Osteoblast (primary cell): ENCODE measurements around the gene DYNC2H1. TPM values are rescaled to one million over a fixed set of nuclear protein-coding genes. Genes with fewer than 3 reads are reported as not detected.

Experiments used
- DNase-seq: peaks from one replicate; pipeline ENCODE4 v3.0.0; 2011; ENCODE audit warnings: low spot score, mixed read lengths; ENCODE audit not compliant: insufficient read length; ENCODE audit errors: missing footprints
- H2AFZ ChIP-seq: 2 replicates; pipeline ENCODE4 v1.6.0; 2011; ENCODE audit warnings: mild to moderate bottlenecking, low read length
- H3K27ac ChIP-seq: 2 replicates; pipeline ENCODE4 v1.5.1; 2011; ENCODE audit warnings: mild to moderate bottlenecking, low read depth, low read length, moderate library complexity
- H3K27me3 ChIP-seq: 2 replicates; pipeline ENCODE4 v1.6.0; 2012; ENCODE audit warnings: mild to moderate bottlenecking, control low read depth, inconsistent platforms, low read length, moderate library complexity; ENCODE audit not compliant: insufficient read depth
- H3K36me3 ChIP-seq: 2 replicates; pipeline ENCODE4 v1.5.1; 2011; ENCODE audit warnings: mild to moderate bottlenecking, low read length, control low read depth, moderate library complexity; ENCODE audit not compliant: insufficient read depth
- H3K4me1 ChIP-seq: 2 replicates; pipeline ENCODE4 v1.5.1; 2011; ENCODE audit warnings: mild to moderate bottlenecking, low read length, control low read depth, moderate library complexity; ENCODE audit not compliant: insufficient read depth
- H3K4me2 ChIP-seq: 2 replicates; pipeline ENCODE4 v1.6.0; 2011; ENCODE audit warnings: mild to moderate bottlenecking, low read length; ENCODE audit not compliant: insufficient read depth
- H3K4me3 ChIP-seq: fragments of 200-600 bp; sonication (generic); 3 replicates; pipeline ENCODE4 v1.5.1; 2012; ENCODE audit warnings: mild to moderate bottlenecking, low read length, inconsistent platforms; ENCODE audit not compliant: insufficient read depth
- H3K79me2 ChIP-seq: 2 replicates; pipeline ENCODE4 v1.6.0; 2012; ENCODE audit warnings: mild to moderate bottlenecking, low read length, control low read depth, inconsistent platforms; ENCODE audit not compliant: insufficient read depth
- H3K9me3 ChIP-seq: 2 replicates; pipeline ENCODE4 v1.5.1; 2011; ENCODE audit warnings: low read depth, low read length, control low read depth
- H4K20me1 ChIP-seq: 2 replicates; pipeline ENCODE4 v1.6.0; 2012; ENCODE audit warnings: mild to moderate bottlenecking, low read length, control low read depth; ENCODE audit not compliant: insufficient read depth
- total RNA-seq: library from RNA; depleted of rRNA; stranded (reverse); fragments of >200 nt; gene quantifications from 2 replicates; pipeline ENCODE4 v1.2.3, GENCODE V29; 2012
- TF ChIP-seq, protein P1 (sequence below): IDR thresholded peaks from 2 replicates; pipeline ENCODE4 v1.5.1; 2011; ENCODE audit warnings: mild to moderate bottlenecking, low read depth, low read length, moderate library complexity; ENCODE audit errors: extremely low read depth

The DYNC2H1 gene
- total RNA-seq, 1 donor: 82.2 TPM

DNA sequence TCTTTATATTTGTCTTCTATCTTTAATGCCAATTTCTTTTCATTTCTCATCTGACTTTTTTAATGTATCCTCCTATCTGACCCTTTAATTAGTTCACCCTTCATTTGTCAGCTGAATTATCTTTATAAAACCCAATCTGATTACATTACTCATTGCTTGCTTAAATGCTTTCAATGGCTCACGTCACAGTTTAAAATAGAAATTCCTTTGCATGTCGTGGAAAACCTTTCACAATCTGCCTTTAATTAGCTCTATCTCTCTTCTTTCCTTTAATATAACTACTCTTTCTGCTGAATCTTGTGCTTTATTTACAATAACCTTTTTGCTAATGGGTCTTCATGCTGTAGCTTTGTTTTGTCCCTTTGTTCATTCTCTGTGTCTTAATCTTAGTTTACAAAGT is 125.7 kb downstream of the DYNC2H1 start:
- Histone ChIP-seq H3K36me3 (no peaks in the 10 kb centered on the region), H3K27ac (peak overlapping the region; percentile 13), H3K27me3 (no peaks in the 10 kb centered on the region), H3K4me2 (peak overlapping the region; percentile 13), H3K9me3 (no peaks in the 10 kb centered on the region), H3K79me2 (no peaks in the 10 kb centered on the region), H3K4me3 (no peak overlapping the region), H4K20me1 (no peaks in the 10 kb centered on the region), H2AFZ (no peak overlapping the region), H3K4me1 (no peaks in the 10 kb centered on the region)
- peak; percentile 21 for DNase-seq
- TF ChIP-seq, protein P1, sequence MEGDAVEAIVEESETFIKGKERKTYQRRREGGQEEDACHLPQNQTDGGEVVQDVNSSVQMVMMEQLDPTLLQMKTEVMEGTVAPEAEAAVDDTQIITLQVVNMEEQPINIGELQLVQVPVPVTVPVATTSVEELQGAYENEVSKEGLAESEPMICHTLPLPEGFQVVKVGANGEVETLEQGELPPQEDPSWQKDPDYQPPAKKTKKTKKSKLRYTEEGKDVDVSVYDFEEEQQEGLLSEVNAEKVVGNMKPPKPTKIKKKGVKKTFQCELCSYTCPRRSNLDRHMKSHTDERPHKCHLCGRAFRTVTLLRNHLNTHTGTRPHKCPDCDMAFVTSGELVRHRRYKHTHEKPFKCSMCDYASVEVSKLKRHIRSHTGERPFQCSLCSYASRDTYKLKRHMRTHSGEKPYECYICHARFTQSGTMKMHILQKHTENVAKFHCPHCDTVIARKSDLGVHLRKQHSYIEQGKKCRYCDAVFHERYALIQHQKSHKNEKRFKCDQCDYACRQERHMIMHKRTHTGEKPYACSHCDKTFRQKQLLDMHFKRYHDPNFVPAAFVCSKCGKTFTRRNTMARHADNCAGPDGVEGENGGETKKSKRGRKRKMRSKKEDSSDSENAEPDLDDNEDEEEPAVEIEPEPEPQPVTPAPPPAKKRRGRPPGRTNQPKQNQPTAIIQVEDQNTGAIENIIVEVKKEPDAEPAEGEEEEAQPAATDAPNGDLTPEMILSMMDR: no peak

DNA sequence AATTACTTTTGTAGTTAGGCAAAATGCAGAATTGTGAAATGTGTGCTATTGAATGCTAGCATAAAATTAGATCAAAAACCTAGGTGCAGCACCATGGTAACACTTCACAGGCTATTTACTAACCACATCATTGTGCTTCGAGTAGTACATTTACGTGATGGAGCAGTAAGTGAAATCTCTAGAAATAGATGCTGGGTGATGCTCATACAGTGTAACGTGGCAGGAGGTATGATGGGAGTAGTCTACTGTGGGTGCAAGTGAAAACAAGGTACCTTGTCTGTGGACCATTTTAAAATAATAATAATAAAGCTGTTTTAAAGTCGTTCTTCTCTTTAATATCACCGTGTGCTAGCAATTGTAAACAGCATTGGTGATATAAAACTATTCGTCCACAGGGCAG is 132.3 kb downstream of the DYNC2H1 start:
- DNase-seq: no peak
- Histone ChIP-seq H3K79me2 (no peaks in the 10 kb centered on the region), H3K4me1 (no peaks in the 10 kb centered on the region), H3K36me3 (peaks cover 9% of the 10 kb centered on the region), H3K9me3 (no peaks in the 10 kb centered on the region), H3K4me2 (no peak overlapping the region), H3K4me3 (no peak overlapping the region), H4K20me1 (no peaks in the 10 kb centered on the region), H3K27me3 (no peaks in the 10 kb centered on the region), H3K27ac (no peak overlapping the region), H2AFZ (no peak overlapping the region)
- TF ChIP-seq, protein P1: no peak

DNA sequence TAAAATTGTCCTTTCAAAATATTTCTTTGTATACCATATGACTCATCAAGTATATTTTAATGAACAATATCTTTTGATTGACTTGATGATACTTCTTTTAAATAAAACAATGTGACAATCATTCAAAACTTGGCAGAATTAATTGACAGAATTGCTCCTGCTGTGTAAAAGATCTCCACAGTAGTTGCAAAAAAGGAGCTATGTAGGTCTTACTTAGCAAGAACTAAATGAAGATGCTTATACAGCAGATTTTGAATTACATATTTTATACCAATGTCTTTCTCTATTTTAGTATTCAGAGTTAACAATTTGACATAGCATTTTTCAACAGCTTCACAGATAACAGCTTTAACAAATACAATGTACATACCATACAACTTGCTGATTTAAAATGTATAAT is 144.9 kb downstream of the DYNC2H1 start:
- no peak overlapping the region for H3K27ac ChIP-seq
- TF ChIP-seq, protein P1: no peak
- H3K9me3 ChIP-seq: no peaks in the 10 kb centered on the region
- H3K4me1 ChIP-seq: no peaks in the 10 kb centered on the region
- H4K20me1 ChIP-seq: no peaks in the 10 kb centered on the region
- H3K27me3 ChIP-seq: no peaks in the 10 kb centered on the region
- H3K36me3 ChIP-seq: no peaks in the 10 kb centered on the region
- no peak overlapping the region for H2AFZ ChIP-seq
- no peak overlapping the region for H3K4me3 ChIP-seq
- H3K79me2 ChIP-seq: no peaks in the 10 kb centered on the region
- no peak for DNase-seq
- H3K4me2 ChIP-seq: no peak overlapping the region

DNA sequence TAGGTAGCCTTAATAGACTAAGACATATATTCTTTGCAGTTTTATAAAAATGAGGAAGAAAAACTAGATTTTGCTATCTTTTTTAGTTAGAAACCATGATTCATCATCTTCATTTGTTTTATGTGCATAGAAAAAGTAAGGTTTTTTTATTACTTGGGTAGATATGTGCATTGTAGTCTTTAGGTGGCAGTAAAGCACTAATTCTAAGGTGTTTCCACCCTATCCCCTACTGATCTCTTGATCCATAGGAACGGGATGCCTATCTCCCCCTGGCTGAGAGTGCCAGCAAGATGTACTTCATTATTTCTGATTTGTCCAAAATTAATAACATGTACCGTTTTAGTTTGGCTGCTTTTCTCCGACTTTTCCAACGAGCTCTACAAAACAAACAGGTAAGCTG is 148.1 kb downstream of the DYNC2H1 start:
- no peak overlapping the region for H3K4me2 ChIP-seq
- no peaks in the 10 kb centered on the region for H3K9me3 ChIP-seq

More for the DNA sequence above, 148.1 kb downstream of the DYNC2H1 start:
- H3K4me1 ChIP-seq: no peaks in the 10 kb centered on the region
- H2AFZ ChIP-seq: no peak overlapping the region
- DNase-seq: no peak
- no peak overlapping the region for H3K27ac ChIP-seq
- TF ChIP-seq, protein P1: peak; percentile 40
- H3K4me3 ChIP-seq: no peak overlapping the region
- H3K79me2 ChIP-seq: no peaks in the 10 kb centered on the region
- H4K20me1 ChIP-seq: no peaks in the 10 kb centered on the region
- H3K36me3 ChIP-seq: peaks cover 4% of the 10 kb centered on the region
- no peaks in the 10 kb centered on the region for H3K27me3 ChIP-seq
